Esophagus squamous epithelium (tissue), 5 donors: ENCODE measurements around the gene FLNA. TPM values are rescaled to one million over a fixed set of nuclear protein-coding genes. Genes with fewer than 3 reads are reported as not detected.
"Not testable (repeated sequence)": the region's sequence is repeated elsewhere in the genome, so short reads cannot be mapped to it uniquely, and the experiment has no call there.

Experiments
- DNase-seq: peaks from one replicate; lab custom pipeline; 2025; lab: John Stamatoyannopoulos, UW
- H3K27ac ChIP-seq, 4 donors: fragments of 200-600 bp; sonication (generic); one replicate each; pipeline ENCODE4 v1.5.1; 2016 to 2019; ENCODE audit warnings: mild to moderate bottlenecking in 1 of 4
- H3K27me3 ChIP-seq, 4 donors: fragments of 200-600 bp; sonication (generic); 1 replicate in 3 of 4; 2 replicates in 1 of 4; pipeline versions ENCODE4 v1.5.1 to v1.6.0; 2017 to 2021; ENCODE audit warnings: antibody characterized with exemption in 1 of 4
- H3K36me3 ChIP-seq, 3 donors: fragments of 200-600 bp; sonication (generic); one replicate each; pipeline ENCODE4 v1.5.1; 2016 to 2019
- H3K4me1 ChIP-seq, 3 donors: fragments of 200-600 bp; sonication (generic); one replicate each; pipeline ENCODE4 v1.5.1; 2017 to 2019
- H3K4me3 ChIP-seq, 4 donors: fragments of 200-600 bp; sonication (generic); 1 replicate in 3 of 4; 2 replicates in 1 of 4; pipeline ENCODE4 v1.5.1; 2016 to 2019; ENCODE audit warnings: mild to moderate bottlenecking in 2 of 4, moderate library complexity in 1 of 4
- H3K9me3 ChIP-seq, 3 donors: fragments of 200-600 bp; sonication (generic); one replicate each; pipeline ENCODE4 v1.5.1; 2016 to 2019
- CTCF ChIP-seq, 6 experiments: fragments of 450-650 bp in 4 of 6; fragments of 200-600 bp in 2 of 6; sonication (generic) in 2 of 6; IDR thresholded peaks; one replicate each; pipeline ENCODE4 v1.5.1; 2016 to 2019; ENCODE audit warnings: antibody characterized with exemption in 6 of 6, mild to moderate bottlenecking in 4 of 6, moderate library complexity in 4 of 6
- POLR2A ChIP-seq, 4 donors: fragments of 450-650 bp; IDR thresholded peaks; one replicate each; pipeline ENCODE4 v1.6.1; 2017; ENCODE audit warnings: antibody characterized with exemption in 4 of 4, mild to moderate bottlenecking in 4 of 4, moderate library complexity in 3 of 4
- WGBS, 2 donors: methylation state at CpG; one replicate each; pipeline ENCODE4 v1.1.5; 2018; 5-methylcytosine and 5-hydroxymethylcytosine counted together
- intact Hi-C: fragments of 100-400 bp; cut with DNase I; formaldehyde crosslinking; loops from one replicate; pipeline ENCODE4 v1.15.0; 2022
- total RNA-seq, 4 donors: library from RNA; depleted of rRNA; stranded (reverse); fragments of >200 nt; gene quantifications; one replicate each; pipeline ENCODE4 v1.1.0, GENCODE V29; 2016
- donor health status: DM: yes; HTN: yes; CAD: no.

Gene FLNA
- total RNA-seq, 4 donors from 2014 or later: 290 to 1,242 (median 582) TPM

- peaks cover 0 to 24% (median 3%) of the 10 kb centered on the region in 3 donors for H3K4me1 ChIP-seq
- 74% methylated on average over 3 of the region's 19 CpGs; no CpG with 5 or more reads in 1 of the 2 donors for WGBS, 2 donors
- H3K27ac ChIP-seq: peak overlapping the region in 2 of 4 donors; percentile 16 to 52
- no peak for TF ChIP-seq CTCF (IDR thresholded peaks at IDR 0.05)
- TF ChIP-seq POLR2A (IDR thresholded peaks at IDR 0.05): no peak
- H3K36me3 ChIP-seq: peaks cover 12 to 76% (median 24%) of the 10 kb centered on the region in 3 donors
- no peaks in the 10 kb centered on the region for H3K9me3 ChIP-seq
- DNase-seq: no peak
- H3K4me3 ChIP-seq: no peak overlapping the region
- H3K27me3 ChIP-seq: no peaks in the 10 kb centered on the region
- intact Hi-C loops: no loop called here
These were observed 23.8 kb downstream of the FLNA start for GRCh38 chrX:154350429-154351182.

- 82% methylated on average over 4 of the region's 15 CpGs; no CpG with 5 or more reads in 1 of the 2 donors for WGBS, 2 donors
- H3K36me3 ChIP-seq: peaks cover 12 to 70% (median 24%) of the 10 kb centered on the region in 3 donors
- intact Hi-C loops: no loop called here
- DNase-seq: no peak
- H3K4me3 ChIP-seq: no peak overlapping the region
- H3K27ac ChIP-seq: no peak overlapping the region
- H3K9me3 ChIP-seq: no peaks in the 10 kb centered on the region
- no peak for TF ChIP-seq CTCF (IDR thresholded peaks at IDR 0.05)
- peaks cover 0 to 24% (median 3%) of the 10 kb centered on the region in 3 donors for H3K4me1 ChIP-seq
- H3K27me3 ChIP-seq: no peaks in the 10 kb centered on the region
These were observed 24.5 kb downstream of the FLNA start for GRCh38 chrX:154349979-154350378.

GRCh38 chrX:154349359-154349935 is 25.0 kb downstream of the FLNA start:
- peak overlapping the region in 2 of 4 donors; percentile 17 to 44 for H3K27ac ChIP-seq

GRCh38 chrX:154348646-154349358 is 25.6 kb downstream of the FLNA start:
- 73% methylated on average over 4 of the region's 24 CpGs; no CpG with 5 or more reads in 1 of the 2 donors for WGBS, 2 donors
- TF ChIP-seq POLR2A (IDR thresholded peaks at IDR 0.05): no peak
- no peaks in the 10 kb centered on the region for H3K27me3 ChIP-seq
- H3K9me3 ChIP-seq: no peaks in the 10 kb centered on the region
- peaks cover 0 to 24% (median 3%) of the 10 kb centered on the region in 3 donors for H3K4me1 ChIP-seq
- intact Hi-C loops: no loop called here
- peaks cover 11 to 58% (median 19%) of the 10 kb centered on the region in 3 donors for H3K36me3 ChIP-seq
- DNase-seq: no peak
- peak overlapping the region in 2 of 4 donors; percentile 17 to 44 for H3K27ac ChIP-seq
- no peak overlapping the region for H3K4me3 ChIP-seq

More at GRCh38 chrX:154349359-154349935, 25.0 kb downstream of the FLNA start:
- Histone ChIP-seq H3K4me3 (no peak overlapping the region), H3K36me3 (peaks cover 12 to 64% (median 24%) of the 10 kb centered on the region in 3 donors), H3K27me3 (no peaks in the 10 kb centered on the region), H3K4me1 (peaks cover 0 to 24% (median 3%) of the 10 kb centered on the region in 3 donors), H3K9me3 (no peaks in the 10 kb centered on the region)
- TF ChIP-seq POLR2A (IDR thresholded peaks at IDR 0.05) (no peak), CTCF (IDR thresholded peaks at IDR 0.05) (no peak)
- DNase-seq: no peak
- intact Hi-C loops: no loop called here
- WGBS, 2 donors: no CpG with 5 or more reads among the region's 19 CpGs

- no peak for DNase-seq
- Histone ChIP-seq H3K4me3 (no peak overlapping the region), H3K36me3 (peaks cover 4 to 51% (median 13%) of the 10 kb centered on the region in 3 donors), H3K4me1 (peaks cover 0 to 24% (median 3%) of the 10 kb centered on the region in 3 donors), H3K9me3 (no peaks in the 10 kb centered on the region), H3K27ac (peak overlapping the region in 2 of 4 donors; percentile 17 to 44), H3K27me3 (no peaks in the 10 kb centered on the region)
- intact Hi-C loops: no loop called here
- WGBS, 2 donors: 100% methylated on average over 1 of the region's 7 CpGs; no CpG with 5 or more reads in 1 of the 2 donors
- no peak for TF ChIP-seq CTCF (IDR thresholded peaks at IDR 0.05)
- no peak for TF ChIP-seq POLR2A (IDR thresholded peaks at IDR 0.05)
These were observed 26.3 kb downstream of the FLNA start for GRCh38 chrX:154348114-154348531.

GRCh38 chrX:154343620-154344019 is 30.8 kb downstream of the FLNA start:
- H3K27me3 ChIP-seq, H3K36me3 ChIP-seq, intact Hi-C loops, H3K27ac ChIP-seq, H3K4me3 ChIP-seq, H3K9me3 ChIP-seq, H3K4me1 ChIP-seq, DNase-seq: not testable (repeated sequence)
- no CpG with 5 or more reads among the region's 20 CpGs for WGBS, 2 donors

- intact Hi-C loops, H3K27me3 ChIP-seq, DNase-seq, H3K27ac ChIP-seq, H3K4me1 ChIP-seq, H3K36me3 ChIP-seq, H3K9me3 ChIP-seq, H3K4me3 ChIP-seq: not testable (repeated sequence)
- WGBS, 2 donors: no CpG with 5 or more reads among the region's 16 CpGs
These were observed 31.4 kb downstream of the FLNA start for GRCh38 chrX:154343063-154343462.
